Stimulated activated CD4-positive, alpha-beta T cell treated with anti-CD3 and anti-CD28 coated beads, Interleukin-2, amount 100 ng/mL, for 4 hours (primary cell): ENCODE results near the gene CLMN.
"Not testable (repeated sequence)": the region's sequence is repeated elsewhere in the genome, so short reads cannot be mapped to it uniquely, and the experiment has no call there.

Source experiments
- DNase-seq: peaks from one replicate; pipeline ENCODE4 v3.0.0-alpha.2; 2020; ENCODE audit warnings: low read depth

Gene CLMN

GRCh38 chr14:95190857-95191256 is 128.9 kb downstream of the CLMN start:
- no peak for DNase-seq

- no peak for DNase-seq
Observed at GRCh38 chr14:95190346-95190840, 129.3 kb downstream of the CLMN start.

GRCh38 chr14:95189367-95190132 is 130.2 kb downstream of the CLMN start:
- DNase-seq = no peak

- no peak for DNase-seq
Observed at GRCh38 chr14:95188380-95188779, 131.3 kb downstream of the CLMN start.

GRCh38 chr14:95185767-95186392 is 133.8 kb downstream of the CLMN start:
- no peak for DNase-seq

GRCh38 chr14:95185033-95185766 is 134.5 kb downstream of the CLMN start:
- DNase-seq = no peak

GRCh38 chr14:95184413-95184790 is 135.3 kb downstream of the CLMN start:
- no peak for DNase-seq

- no peak for DNase-seq
Observed at GRCh38 chr14:95183532-95184412, 135.9 kb downstream of the CLMN start.

GRCh38 chr14:95183082-95183481 is 136.6 kb downstream of the CLMN start:
- DNase-seq = no peak

GRCh38 chr14:95182379-95182778 is 137.3 kb downstream of the CLMN start:
- DNase-seq = no peak

- no peak for DNase-seq
Observed at GRCh38 chr14:95180966-95181741, 138.6 kb downstream of the CLMN start.

GRCh38 chr14:95175670-95176069 is 144.0 kb downstream of the CLMN start:
- DNase-seq = not testable (repeated sequence)

- no peak for DNase-seq
Observed at GRCh38 chr14:95174184-95174792, 145.4 kb downstream of the CLMN start.

- no peak for DNase-seq
Observed at GRCh38 chr14:95173518-95173917, 146.2 kb downstream of the CLMN start.

- DNase-seq = no peak
Observed at GRCh38 chr14:95167177-95167576, 152.5 kb downstream of the CLMN start.

- no peak for DNase-seq
Observed at GRCh38 chr14:95165517-95165916, 154.2 kb downstream of the CLMN start.

- DNase-seq = no peak
Observed at GRCh38 chr14:95164506-95164905, 155.2 kb downstream of the CLMN start.

- no peak for DNase-seq
Observed at GRCh38 chr14:95163666-95164065, 156.0 kb downstream of the CLMN start.

- no peak for DNase-seq
Observed at GRCh38 chr14:95163132-95163531, 156.6 kb downstream of the CLMN start.

GRCh38 chr14:95162641-95163040 is 157.1 kb downstream of the CLMN start:
- DNase-seq = no peak
